Loucy (cell line): Measurements from ENCODE around the gene CD226.

ENCODE experiments used
- EZH2phosphoT487 ChIP-seq: fragments of 200-600 bp; IDR thresholded peaks from 2 replicates; pipeline ENCODE4 v1.6.1; 2018; ENCODE audit warnings: antibody characterized with exemption, mild to moderate bottlenecking, moderate library complexity, borderline replicate concordance
- TF ChIP-seq, protein P1 (sequence below): fragments of 200-600 bp; sonication (generic); conservative IDR thresholded peaks from 2 replicates; pipeline ENCODE4 v1.5.1; 2014; ENCODE audit warnings: mild to moderate bottlenecking, antibody characterized with exemption, low read length

DNA sequence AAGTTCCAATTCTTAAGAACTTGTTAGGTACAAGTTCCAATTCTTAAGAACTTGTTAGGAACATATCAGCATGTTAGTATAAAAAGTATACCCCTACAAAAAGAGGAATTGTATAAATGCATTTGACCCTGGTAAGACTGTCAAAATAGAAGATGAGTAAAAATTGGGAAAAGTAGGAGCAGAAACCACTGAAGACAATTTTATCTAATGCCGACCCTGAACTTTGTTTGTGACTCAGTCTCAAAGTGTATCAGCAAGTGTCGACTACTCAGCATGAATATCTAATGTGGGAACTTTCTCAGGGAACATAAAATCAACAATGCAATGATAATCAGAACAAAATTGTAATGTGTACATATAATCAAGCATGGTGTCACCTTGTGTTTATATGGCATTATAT is 583 bp upstream of the CD226 start:
- TF ChIP-seq, protein P1, sequence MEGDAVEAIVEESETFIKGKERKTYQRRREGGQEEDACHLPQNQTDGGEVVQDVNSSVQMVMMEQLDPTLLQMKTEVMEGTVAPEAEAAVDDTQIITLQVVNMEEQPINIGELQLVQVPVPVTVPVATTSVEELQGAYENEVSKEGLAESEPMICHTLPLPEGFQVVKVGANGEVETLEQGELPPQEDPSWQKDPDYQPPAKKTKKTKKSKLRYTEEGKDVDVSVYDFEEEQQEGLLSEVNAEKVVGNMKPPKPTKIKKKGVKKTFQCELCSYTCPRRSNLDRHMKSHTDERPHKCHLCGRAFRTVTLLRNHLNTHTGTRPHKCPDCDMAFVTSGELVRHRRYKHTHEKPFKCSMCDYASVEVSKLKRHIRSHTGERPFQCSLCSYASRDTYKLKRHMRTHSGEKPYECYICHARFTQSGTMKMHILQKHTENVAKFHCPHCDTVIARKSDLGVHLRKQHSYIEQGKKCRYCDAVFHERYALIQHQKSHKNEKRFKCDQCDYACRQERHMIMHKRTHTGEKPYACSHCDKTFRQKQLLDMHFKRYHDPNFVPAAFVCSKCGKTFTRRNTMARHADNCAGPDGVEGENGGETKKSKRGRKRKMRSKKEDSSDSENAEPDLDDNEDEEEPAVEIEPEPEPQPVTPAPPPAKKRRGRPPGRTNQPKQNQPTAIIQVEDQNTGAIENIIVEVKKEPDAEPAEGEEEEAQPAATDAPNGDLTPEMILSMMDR = no peak
- no peak for TF ChIP-seq EZH2phosphoT487
